GM18951 (cell line): ENCODE results near the gene KLHDC1.

Source experiments
- POLR2A ChIP-seq: IDR thresholded peaks from 4 replicates; pipeline ENCODE4 v1.6.1; 2011; ENCODE audit warnings: mild to moderate bottlenecking; ENCODE audit not compliant: insufficient read length, insufficient read depth; ENCODE audit errors: extremely low read depth
- in situ Hi-C: fragments of 300-500 bp; cut with MboI; formaldehyde crosslinking; loops from one replicate; pipeline ENCODE4 v1.12.0; 2022; ENCODE audit warnings: low sequenced_read_pairs, mixed read lengths, inconsistent platforms; ENCODE audit not compliant: unreplicated experiment

The KLHDC1 gene

DNA sequence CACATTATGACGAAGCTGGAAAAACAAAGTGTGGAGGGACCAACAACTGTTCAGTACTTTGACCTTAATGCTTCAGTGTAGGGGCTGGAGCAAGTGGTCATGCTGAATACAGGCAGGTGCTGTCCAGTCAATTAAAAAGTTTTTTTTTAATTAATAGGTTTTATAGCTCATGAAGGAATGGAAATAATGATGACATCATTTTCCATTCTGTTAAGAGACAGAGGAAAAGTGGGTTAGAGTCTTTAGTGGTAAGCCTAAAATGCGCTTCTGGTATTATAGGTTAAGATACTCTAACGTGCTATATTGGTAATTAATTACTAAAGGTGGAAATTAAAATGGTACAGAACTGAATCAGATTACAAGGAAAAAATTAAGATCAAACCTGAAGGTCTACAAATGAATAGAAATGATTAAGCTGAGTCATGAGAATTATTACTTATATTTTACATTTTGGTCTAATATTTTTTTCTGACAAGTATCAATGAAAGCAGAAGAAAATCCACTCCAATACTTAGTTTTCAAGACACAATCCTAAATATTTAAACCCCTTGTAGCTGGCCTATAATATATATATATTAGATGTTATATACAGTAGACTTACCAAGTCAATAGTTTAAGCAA, 90.6 kb downstream of the KLHDC1 start:
- in situ Hi-C loops: no loop called here
- no peak for TF ChIP-seq POLR2A

GRCh38 chr14:49786315-49786714, 93.4 kb downstream of the KLHDC1 start:
- in situ Hi-C loops: no loop called here
- TF ChIP-seq POLR2A: no peak

GRCh38 chr14:49792618-49793017, 99.7 kb downstream of the KLHDC1 start:
- in situ Hi-C loops: no loop called here
- TF ChIP-seq POLR2A: no peak

GRCh38 chr14:49796025-49796424, 103.1 kb downstream of the KLHDC1 start:
- TF ChIP-seq POLR2A: no peak
- in situ Hi-C loops: no loop called here
